H1 (cell line): Measurements from ENCODE around the gene GNA12. TPM values are rescaled to one million over a fixed set of nuclear protein-coding genes. Genes with fewer than 3 reads are reported as not detected.

ENCODE experiments used
- CTCF ChIA-PET: fragments of 300-600 bp; sonication (Branson Sonifier 250); formaldehyde crosslinking; loops from one replicate; lab custom pipeline; 2021; ENCODE audit not compliant: partially characterized antibody; lab: Charles Lee
- POLR2A ChIA-PET: fragments of 300-600 bp; sonication (Branson Sonifier 250); formaldehyde crosslinking; loops from one replicate; lab custom pipeline; 2021; ENCODE audit warnings: inconsistent platforms; ENCODE audit not compliant: partially characterized antibody; lab: Charles Lee
- DNase-seq, 2 experiments: peaks; one replicate each; pipeline versions ENCODE4 v3.0.0 to v3.0.0-alpha.2; 2010 to 2022; ENCODE audit warnings: low spot score in 2 of 2, low read depth in 1 of 2, mixed read lengths in 1 of 2
- FAIRE-seq: peaks from 2 replicates; lab custom pipeline; 2011; peaks lifted over from hg19 to GRCh38; lab: Jason Lieb, UNC
- H2AFZ ChIP-seq: 2 replicates; pipeline ENCODE4 v1.8.1; 2012; ENCODE audit warnings: low read length, inconsistent platforms
- H2AK5ac ChIP-seq: 2 replicates; pipeline ENCODE4 v1.6.1; 2013; ENCODE audit warnings: low read depth, low read length
- H2BK120ac ChIP-seq: replicated peaks from 2 replicates; pipeline ENCODE3; 2013; ENCODE audit warnings: low read depth, low read length, inconsistent platforms
- H2BK12ac ChIP-seq: 2 replicates; pipeline ENCODE4 v1.6.1; 2013; ENCODE audit warnings: low read depth, low read length
- H2BK15ac ChIP-seq: 2 replicates; pipeline ENCODE4 v1.6.1; 2013; ENCODE audit warnings: low read length
- H2BK20ac ChIP-seq: 2 replicates; pipeline ENCODE4 v1.6.1; 2013; ENCODE audit warnings: low read length
- H2BK5ac ChIP-seq: 2 replicates; pipeline ENCODE4 v1.6.1; 2013; ENCODE audit warnings: low read depth, low read length
- H3K14ac ChIP-seq: 2 replicates; pipeline ENCODE4 v1.6.1; 2013; ENCODE audit warnings: inconsistent platforms; ENCODE audit not compliant: insufficient read length
- H3K18ac ChIP-seq: 2 replicates; pipeline ENCODE4 v1.6.1; 2013; ENCODE audit warnings: low read length; ENCODE audit errors: extremely low read depth
- H3K23ac ChIP-seq: 2 replicates; pipeline ENCODE4 v1.6.1; 2013; ENCODE audit warnings: inconsistent platforms; ENCODE audit not compliant: insufficient read length
- H3K23me2 ChIP-seq: 2 replicates; pipeline ENCODE4 v1.6.1; 2013; ENCODE audit warnings: low read depth, low read length
- H3K27ac ChIP-seq: 2 replicates; pipeline ENCODE4 v1.6.1; 2011; ENCODE audit warnings: low read depth, low read length, inconsistent platforms
- H3K27me3 ChIP-seq, 4 experiments: replicated peaks in 1 of 4; 1 replicate in 1 of 4; 2 replicates in 3 of 4; pipeline versions ENCODE4 v1.6.1 to v1.8.1; 2011 to 2013; ENCODE audit warnings: low read length in 3 of 4, mild to moderate bottlenecking in 3 of 4, inconsistent platforms in 2 of 4, mixed read lengths in 2 of 4, moderate library complexity in 1 of 4; ENCODE audit not compliant: control insufficient read depth in 3 of 4, insufficient read depth in 3 of 4; ENCODE audit errors: extremely low read depth in 1 of 4
- H3K36me3 ChIP-seq, 4 experiments: 2 replicates each; pipeline versions ENCODE4 v1.6.1 to v1.8.1; 2011 to 2013; ENCODE audit warnings: mild to moderate bottlenecking in 4 of 4, low read length in 3 of 4, moderate library complexity in 2 of 4, control low read depth in 1 of 4, inconsistent platforms in 1 of 4; ENCODE audit not compliant: insufficient read depth in 4 of 4, control insufficient read depth in 2 of 4
- H3K4ac ChIP-seq: replicated peaks from 2 replicates; pipeline ENCODE3; 2013; ENCODE audit warnings: low read length, low read depth, mixed read lengths, inconsistent platforms; ENCODE audit not compliant: insufficient read length
- H3K4me1 ChIP-seq, 4 experiments: replicated peaks in 1 of 4; 1 replicate in 1 of 4; 2 replicates in 3 of 4; pipeline versions ENCODE4 v1.6.1 to v1.8.1; 2011 to 2013; ENCODE audit warnings: low read length in 3 of 4, inconsistent platforms in 2 of 4, mixed read lengths in 1 of 4; ENCODE audit not compliant: insufficient read depth in 4 of 4, control insufficient read depth in 3 of 4
- H3K4me2 ChIP-seq, 2 experiments: 2 replicates each; pipeline versions ENCODE4 v1.6.1 to v1.8.1; 2011 to 2013; ENCODE audit warnings: low read depth in 2 of 2, low read length in 2 of 2, control low read depth in 1 of 2, inconsistent platforms in 1 of 2, mild to moderate bottlenecking in 1 of 2; ENCODE audit not compliant: insufficient read depth in 1 of 2
- H3K4me3 ChIP-seq, 4 experiments: fragments of 200-600, 300-600 bp in 1 of 4; sonication (generic), shearing (Covaris generic), sonication (Bioruptor Twin) in 1 of 4; 2 replicates each; pipeline versions ENCODE4 v1.5.1 to v1.8.1; 2011 to 2016; ENCODE audit warnings: low read length in 4 of 4, low read depth in 3 of 4, control low read depth in 2 of 4, inconsistent platforms in 2 of 4, mild to moderate bottlenecking in 2 of 4, mixed read lengths in 1 of 4, moderate library complexity in 1 of 4; ENCODE audit not compliant: insufficient read depth in 2 of 4; ENCODE audit errors: extremely low read depth in 1 of 4
- H3K56ac ChIP-seq: replicated peaks from 2 replicates; pipeline ENCODE3; 2013; ENCODE audit warnings: low read depth, mild to moderate bottlenecking, mixed read lengths, low read length, inconsistent platforms; ENCODE audit not compliant: insufficient read length
- H3K79me1 ChIP-seq: 2 replicates; pipeline ENCODE4 v1.6.1; 2013; ENCODE audit warnings: low read depth, low read length, control low read depth
- H3K79me2 ChIP-seq, 2 experiments: 2 replicates each; pipeline versions ENCODE4 v1.6.1 to v1.8.1; 2012 to 2013; ENCODE audit warnings: low read length in 2 of 2, mild to moderate bottlenecking in 2 of 2, inconsistent platforms in 1 of 2; ENCODE audit not compliant: insufficient read depth in 2 of 2, control insufficient read depth in 1 of 2
- H3K9ac ChIP-seq, 4 experiments: replicated peaks in 1 of 4; 1 replicate in 1 of 4; 2 replicates in 3 of 4; pipeline versions ENCODE4 v1.6.1 to v1.8.1; 2011 to 2013; ENCODE audit warnings: low read depth in 3 of 4, low read length in 3 of 4, control low read depth in 2 of 4, mild to moderate bottlenecking in 2 of 4, moderate library complexity in 2 of 4, inconsistent platforms in 1 of 4; ENCODE audit errors: extremely low read depth in 1 of 4
- H3K9me3 ChIP-seq, 2 experiments: 2 replicates each; pipeline versions ENCODE4 v1.6.1 to v1.8.1; 2012 to 2013; ENCODE audit warnings: mild to moderate bottlenecking in 2 of 2, moderate library complexity in 2 of 2, control low read depth in 1 of 2, inconsistent platforms in 1 of 2, low read depth in 1 of 2, low read length in 1 of 2, mixed read lengths in 1 of 2; ENCODE audit not compliant: insufficient read depth in 2 of 2
- H4K20me1 ChIP-seq, 2 experiments: replicated peaks in 1 of 2; 2 replicates each; pipeline versions ENCODE3 to v1.8.1; 2011 to 2013; ENCODE audit warnings: inconsistent platforms in 2 of 2, low read length in 2 of 2, mild to moderate bottlenecking in 1 of 2; ENCODE audit not compliant: insufficient read depth in 2 of 2, control insufficient read depth in 1 of 2
- H4K5ac ChIP-seq: 2 replicates; pipeline ENCODE4 v1.6.1; 2013; ENCODE audit warnings: low read length, low read depth, mixed read lengths, inconsistent platforms; ENCODE audit not compliant: insufficient read length
- H4K8ac ChIP-seq: 2 replicates; pipeline ENCODE4 v1.8.0; 2013; ENCODE audit warnings: mild to moderate bottlenecking, moderate library complexity, low read length, inconsistent platforms; ENCODE audit not compliant: insufficient read depth; ENCODE audit errors: extremely low read depth
- H4K91ac ChIP-seq: replicated peaks from 2 replicates; pipeline ENCODE3; 2013; ENCODE audit warnings: low read length, mixed read lengths, inconsistent platforms; ENCODE audit not compliant: insufficient read length
- EP300 ChIP-seq, 2 experiments: IDR thresholded peaks; 1 replicate in 1 of 2; 2 replicates in 1 of 2; pipeline ENCODE4 v1.6.1; 2011 to 2012; ENCODE audit warnings: low read depth in 2 of 2, low read length in 2 of 2, mild to moderate bottlenecking in 2 of 2, borderline replicate concordance in 1 of 2, inconsistent platforms in 1 of 2, moderate library complexity in 1 of 2
- RFX5 ChIP-seq: IDR thresholded peaks from 2 replicates; pipeline ENCODE4 v1.6.1; 2011; ENCODE audit warnings: low read depth, low read length, improper control_type of control experiment, borderline replicate concordance
- SIRT6 ChIP-seq: IDR thresholded peaks from one replicate; pipeline ENCODE4 v1.7.1; 2012; ENCODE audit warnings: low read length, inconsistent platforms
- WGBS, 2 experiments: shearing (Covaris generic) in 1 of 2; methylation state at CpG; one replicate each; pipeline versions ENCODE4 v1.1.6 to v1.1.7; 2013 to 2015; ENCODE audit warnings: low lambda C conversion rate in 2 of 2, mixed read lengths in 2 of 2, inconsistent platforms in 1 of 2, low coverage in 1 of 2, missing lambda C conversion rate in 1 of 2; ENCODE audit not compliant: insufficient replicate concordance in 2 of 2, insufficient coverage in 1 of 2, insufficient read length in 1 of 2; ENCODE audit errors: extremely low coverage in 1 of 2, missing lambda C conversion rate in 1 of 2; 5-methylcytosine and 5-hydroxymethylcytosine counted together
- polyA plus RNA-seq, 7 experiments: library from polyadenylated mRNA; depleted of rRNA in 3 of 7; stranded (reverse) in 5 of 7; unstranded in 2 of 7; fragments of >200 nt in 5 of 7; fragments of 200-250 nt in 2 of 7; gene quantifications; 1 replicate in 5 of 7; 2 replicates in 1 of 7; 4 replicates in 1 of 7; pipeline versions ENCODE4 v1.2.1 to v1.2.3, GENCODE V29; 2011 to 2013; ENCODE audit warnings: missing spikeins in 2 of 7, mixed read lengths in 2 of 7
- total RNA-seq: library from RNA; stranded (reverse); fragmentation: NEBNext Ultra II Directional; extraction: Animal tissue kit (Norgen Biotek cat#: 25700); gene quantifications from 2 replicates; pipeline ENCODE4 v1.2.1, GENCODE V29; 2021

GNA12 gene
- total and polyA plus RNA-seq, 2 of the 8 experiments (the other 6 are each of a cell fraction or from before 2014, with no cell fraction given) = 96.5 to 109 TPM

DNA sequence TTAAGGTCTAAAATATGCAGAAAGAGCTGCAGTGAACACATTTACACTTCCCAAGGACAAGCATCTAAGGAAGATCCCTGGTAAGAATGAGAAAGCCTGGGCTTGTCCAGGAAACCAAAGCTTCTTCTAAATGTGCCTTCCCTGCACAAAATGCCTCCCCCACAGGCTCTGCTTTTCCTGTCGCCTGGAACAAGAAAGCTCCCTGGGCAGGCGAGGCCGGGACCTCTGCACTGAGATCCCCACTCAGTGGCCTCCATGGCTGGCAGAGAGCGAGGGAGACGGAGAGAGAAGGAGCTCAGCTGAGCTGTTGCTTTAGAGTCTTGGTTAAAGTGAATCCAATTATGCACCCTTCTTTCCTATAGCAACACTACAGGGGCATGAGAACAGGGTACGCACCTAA is 80.5 kb downstream of the GNA12 start:
- H4K20me1 ChIP-seq = peaks cover 0 to 6% of the 10 kb centered on the region in 2 experiments
- H3K4ac ChIP-seq = no peak overlapping the region
- no peak overlapping the region for H2BK12ac ChIP-seq
- no peak overlapping the region for H3K56ac ChIP-seq
- H4K5ac ChIP-seq = no peak overlapping the region
- no peak overlapping the region for H2BK120ac ChIP-seq
- H3K9me3 ChIP-seq = no peaks in the 10 kb centered on the region
- H3K4me3 ChIP-seq = no peak overlapping the region
- 0 out of 8 replicates have a peak, but pooled peaks cover 0 to 2% (median 0%) of the 10 kb centered on the region in 4 experiments for H3K36me3 ChIP-seq
- no peak overlapping the region for H2AFZ ChIP-seq
- H3K9ac ChIP-seq = no peak overlapping the region
- H3K79me1 ChIP-seq = peaks cover 2% of the 10 kb centered on the region; the same call in 1 of the 2 replicates
- FAIRE-seq = no peak
- H3K79me2 ChIP-seq = peaks cover 0 to 55% of the 10 kb centered on the region in 2 experiments; a peak in 2 of 4 replicates
- DNase-seq = no peak
- H3K4me2 ChIP-seq = no peak overlapping the region
- no peak overlapping the region for H2BK5ac ChIP-seq
- H3K23ac ChIP-seq = no peak overlapping the region
- H3K18ac ChIP-seq = no peak overlapping the region
- H3K27me3 ChIP-seq = no peaks in the 10 kb centered on the region
- ChIA-PET CTCF (interaction anchor here (0.7 to 3.0 kb wide), 10 partner anchors 10 to 159 kb away, joined by 3 to 10 read pairs (median 4); no protein-coding TSS in a partner anchor), POLR2A (interaction anchor here (0.8 to 1.2 kb wide), 2 partner anchors 53 to 76 kb away, joined by 3 read pairs; no protein-coding TSS in a partner anchor)
- peaks cover 0 to 11% (median 3%) of the 10 kb centered on the region in 4 experiments; a peak in 5 of 7 replicates for H3K4me1 ChIP-seq
- WGBS, 2 experiments = 93% methylated on average over 6 of the region's 6 CpGs; no CpG with 5 or more reads in 1 of the 2 experiments
- no peak overlapping the region for H2AK5ac ChIP-seq
- no peak overlapping the region for H3K14ac ChIP-seq
- no peak overlapping the region for H3K27ac ChIP-seq
- H2BK15ac ChIP-seq = no peak overlapping the region
- no peak overlapping the region for H4K8ac ChIP-seq
- no peak overlapping the region for H4K91ac ChIP-seq
- H3K23me2 ChIP-seq = no peaks in the 10 kb centered on the region
- H2BK20ac ChIP-seq = no peak overlapping the region
- TF ChIP-seq RFX5 (no peak), EP300 (IDR thresholded peaks at IDR 0.05; ENCODE audit: borderline replicate concordance in 1 of 2, low read depth in 2 of 2, low read length in 2 of 2) (no peak), SIRT6 (no peak)
